Left ventricle myocardium inferior (tissue), 1 donor: ENCODE measurements around the gene DNMT3B. TPM values are rescaled to one million over a fixed set of nuclear protein-coding genes. Genes with fewer than 3 reads are reported as not detected.

Experiments used
- DNase-seq: peaks from one replicate; pipeline ENCODE4 v3.0.0-alpha.2; 2020
- H3K27ac ChIP-seq: fragments of 200-600 bp; replicated peaks from 2 replicates; pipeline ENCODE4 v1.8.0; 2021
- H3K27me3 ChIP-seq: fragments of 200-600 bp; 2 replicates; pipeline ENCODE4 v1.8.0; 2021; ENCODE audit warnings: low read depth
- H3K36me3 ChIP-seq: fragments of 200-600 bp; 2 replicates; pipeline ENCODE4 v1.8.0; 2021
- H3K4me1 ChIP-seq: fragments of 200-600 bp; 2 replicates; pipeline ENCODE4 v1.8.0; 2021
- H3K4me3 ChIP-seq: fragments of 200-600 bp; 2 replicates; pipeline ENCODE4 v1.8.0; 2021; ENCODE audit warnings: mild to moderate bottlenecking, moderate library complexity
- H3K9me3 ChIP-seq: fragments of 200-600 bp; replicated peaks from 2 replicates; pipeline ENCODE4 v1.8.0; 2021
- intact Hi-C: fragments of 100-400 bp; cut with micrococcal nuclease; formaldehyde crosslinking; loops from one replicate; pipeline ENCODE4 v1.11.0; 2022
- total RNA-seq: library from RNA; stranded (reverse); fragmentation: NEBNext Ultra II Directional; extraction: Animal tissue kit (Norgen Biotek cat#: 25700); gene quantifications from one replicate; pipeline ENCODE4 v1.2.1, GENCODE V29; 2021
- TF ChIP-seq, protein P1 (sequence below): fragments of 200-600 bp; IDR thresholded peaks from 2 replicates; pipeline ENCODE4 v1.8.0; 2021; ENCODE audit warnings: antibody characterized with exemption, mild to moderate bottlenecking, borderline replicate concordance
- donor health status: DM: no; HTN: yes; CAD: no; lungs with severe emphysema.

The DNMT3B gene
- total RNA-seq, 1 donor from 2014 or later = 0.49 TPM

DNA sequence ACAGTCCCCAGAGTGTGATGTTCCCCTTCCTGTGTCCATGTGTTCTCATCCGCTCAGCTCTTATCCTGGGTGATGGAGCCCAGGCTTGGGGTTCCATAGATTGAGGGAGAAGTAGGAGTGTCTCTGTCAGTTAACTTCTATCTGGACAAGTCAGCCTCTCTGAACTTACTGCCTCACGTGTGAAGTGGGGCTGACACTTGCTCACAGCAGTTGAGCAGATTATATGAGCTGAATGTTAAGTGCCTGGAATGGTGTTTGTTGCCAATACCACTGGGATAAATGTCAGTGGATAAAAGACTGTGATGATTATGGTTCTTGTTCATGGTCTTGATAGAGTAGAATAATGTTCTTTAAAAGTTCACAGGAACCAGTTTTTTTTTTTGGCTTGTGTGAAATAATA, 79.4 kb downstream of the DNMT3B start:
- no peaks in the 10 kb centered on the region for H3K9me3 ChIP-seq
- intact Hi-C loops = no loop called here
- TF ChIP-seq, protein P1, sequence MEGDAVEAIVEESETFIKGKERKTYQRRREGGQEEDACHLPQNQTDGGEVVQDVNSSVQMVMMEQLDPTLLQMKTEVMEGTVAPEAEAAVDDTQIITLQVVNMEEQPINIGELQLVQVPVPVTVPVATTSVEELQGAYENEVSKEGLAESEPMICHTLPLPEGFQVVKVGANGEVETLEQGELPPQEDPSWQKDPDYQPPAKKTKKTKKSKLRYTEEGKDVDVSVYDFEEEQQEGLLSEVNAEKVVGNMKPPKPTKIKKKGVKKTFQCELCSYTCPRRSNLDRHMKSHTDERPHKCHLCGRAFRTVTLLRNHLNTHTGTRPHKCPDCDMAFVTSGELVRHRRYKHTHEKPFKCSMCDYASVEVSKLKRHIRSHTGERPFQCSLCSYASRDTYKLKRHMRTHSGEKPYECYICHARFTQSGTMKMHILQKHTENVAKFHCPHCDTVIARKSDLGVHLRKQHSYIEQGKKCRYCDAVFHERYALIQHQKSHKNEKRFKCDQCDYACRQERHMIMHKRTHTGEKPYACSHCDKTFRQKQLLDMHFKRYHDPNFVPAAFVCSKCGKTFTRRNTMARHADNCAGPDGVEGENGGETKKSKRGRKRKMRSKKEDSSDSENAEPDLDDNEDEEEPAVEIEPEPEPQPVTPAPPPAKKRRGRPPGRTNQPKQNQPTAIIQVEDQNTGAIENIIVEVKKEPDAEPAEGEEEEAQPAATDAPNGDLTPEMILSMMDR = no peak
- H3K27me3 ChIP-seq = no peaks in the 10 kb centered on the region
- H3K4me3 ChIP-seq = no peak overlapping the region
- peaks cover 66% of the 10 kb centered on the region for H3K36me3 ChIP-seq
- no peak overlapping the region for H3K27ac ChIP-seq
- DNase-seq = no peak
- peaks cover 30% of the 10 kb centered on the region for H3K4me1 ChIP-seq

DNA sequence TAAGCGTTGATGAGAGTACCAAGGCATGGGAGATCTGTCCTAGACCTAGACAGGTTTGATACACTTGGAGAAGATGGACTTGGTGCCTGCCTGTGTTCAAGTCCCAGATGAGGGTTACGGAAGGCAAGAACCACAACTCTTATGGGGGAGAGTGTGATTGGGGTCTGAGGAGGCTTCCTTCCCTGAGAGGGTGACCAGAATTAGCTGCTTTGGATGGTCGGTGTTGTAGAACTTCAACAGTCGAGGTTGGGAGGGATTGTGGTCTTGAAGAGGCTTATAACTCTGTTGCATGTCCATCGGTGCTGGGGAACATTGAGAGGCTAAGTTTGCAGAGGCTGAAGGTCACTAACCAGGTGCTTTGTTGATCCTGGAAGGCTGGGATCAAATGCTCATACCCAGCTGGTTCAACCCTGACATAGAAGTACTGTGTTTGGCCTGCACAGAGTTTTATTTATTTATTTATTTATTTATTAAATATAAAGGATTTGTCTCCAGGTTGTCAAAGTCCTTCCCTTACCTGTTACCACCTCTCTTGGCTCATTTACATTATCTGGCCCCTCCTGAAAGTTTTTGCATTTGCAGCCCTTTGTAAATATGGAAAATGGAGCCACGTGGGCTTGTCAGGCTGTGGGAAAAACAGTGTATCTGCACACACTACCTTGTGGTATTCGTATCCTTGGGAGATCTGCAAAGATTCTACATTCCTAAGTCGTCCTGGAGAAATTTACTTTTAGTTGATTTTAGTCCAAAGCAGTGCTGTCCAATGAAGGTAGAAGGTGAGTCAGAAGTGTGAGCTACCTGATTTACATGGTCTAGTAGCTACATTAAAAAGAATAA, 80.7 kb downstream of the DNMT3B start:
- H3K27ac ChIP-seq = no peak overlapping the region
- no peak for DNase-seq
- no peak overlapping the region for H3K4me3 ChIP-seq
- TF ChIP-seq, protein P1 = no peak
- H3K27me3 ChIP-seq = no peaks in the 10 kb centered on the region
- peaks cover 33% of the 10 kb centered on the region for H3K4me1 ChIP-seq
- intact Hi-C loops = no loop called here
- H3K36me3 ChIP-seq = peaks cover 66% of the 10 kb centered on the region
- H3K9me3 ChIP-seq = no peaks in the 10 kb centered on the region

DNA sequence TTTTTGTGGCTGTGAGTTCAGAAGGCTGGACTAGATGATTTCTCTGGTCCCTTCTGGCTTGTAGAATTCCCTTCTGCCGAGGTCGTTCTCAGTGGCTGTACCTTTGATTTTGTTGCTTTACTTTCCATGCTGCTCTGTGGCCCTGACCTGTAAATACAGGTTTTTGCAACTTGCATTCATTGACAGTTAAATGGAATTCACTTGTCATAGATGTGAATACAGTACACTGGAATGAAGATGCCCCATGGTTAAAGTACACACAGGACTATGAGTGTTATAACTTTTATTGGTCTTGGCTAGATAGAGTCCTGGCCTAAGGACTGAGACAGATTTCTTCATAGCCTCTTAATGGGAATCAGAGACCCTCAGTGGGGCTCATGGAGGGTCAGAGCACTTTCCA, 83.6 kb downstream of the DNMT3B start:
- H3K27me3 ChIP-seq = no peaks in the 10 kb centered on the region
- intact Hi-C loops = no loop called here
- H3K9me3 ChIP-seq = no peaks in the 10 kb centered on the region
- no peak overlapping the region for H3K4me3 ChIP-seq
- no peak overlapping the region for H3K27ac ChIP-seq
- H3K4me1 ChIP-seq = peaks cover 30% of the 10 kb centered on the region
- TF ChIP-seq, protein P1 = no peak
- H3K36me3 ChIP-seq = peaks cover 65% of the 10 kb centered on the region
- DNase-seq = no peak

DNA sequence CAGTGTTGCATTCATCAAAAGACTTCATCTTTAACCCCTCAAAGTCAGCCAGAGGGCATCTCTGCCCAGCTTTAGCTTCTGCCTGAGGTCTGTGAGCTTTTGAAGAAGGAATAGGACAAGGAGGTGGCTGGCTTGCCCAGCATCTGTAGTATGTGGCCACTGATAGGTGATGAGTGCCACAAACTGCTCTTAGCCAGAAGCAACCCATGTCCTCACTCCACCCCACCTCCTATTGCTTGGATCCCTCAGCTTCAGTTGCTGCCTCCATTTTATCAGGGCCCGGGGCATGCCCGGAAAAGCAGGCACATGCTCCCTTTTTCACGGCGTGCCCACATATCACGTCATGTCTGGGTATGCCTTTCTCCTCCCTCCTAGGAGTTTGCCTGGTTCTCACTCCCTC, 84.7 kb downstream of the DNMT3B start:
- Histone ChIP-seq H3K27me3 (no peaks in the 10 kb centered on the region), H3K36me3 (peaks cover 70% of the 10 kb centered on the region), H3K4me3 (no peak overlapping the region), H3K4me1 (peaks cover 21% of the 10 kb centered on the region), H3K27ac (no peak overlapping the region), H3K9me3 (no peaks in the 10 kb centered on the region)
- TF ChIP-seq, protein P1 = no peak
- intact Hi-C loops = no loop called here
- no peak for DNase-seq

DNA sequence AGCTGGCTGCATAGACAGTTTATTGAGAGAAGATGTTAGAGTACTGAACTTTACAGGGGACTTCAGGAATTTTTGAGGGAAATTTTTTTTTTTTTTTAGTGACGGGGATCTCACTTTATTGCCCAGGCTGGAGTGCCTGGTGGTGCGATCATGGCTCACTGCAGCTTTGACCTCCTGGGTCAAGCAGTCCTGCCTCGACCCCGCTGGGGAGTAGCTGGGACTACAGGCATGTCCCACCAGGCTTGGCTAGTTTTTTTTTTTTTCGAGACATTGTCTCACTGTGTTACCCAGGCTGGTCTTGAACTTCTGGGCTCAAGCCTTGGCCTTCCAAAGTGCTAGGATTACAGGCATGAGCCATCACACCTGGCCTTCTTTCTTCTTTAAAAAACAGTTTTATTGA, 85.8 kb downstream of the DNMT3B start:
- Histone ChIP-seq H3K4me3 (no peak overlapping the region), H3K4me1 (peaks cover 13% of the 10 kb centered on the region), H3K27me3 (no peaks in the 10 kb centered on the region), H3K36me3 (peaks cover 69% of the 10 kb centered on the region), H3K27ac (no peak overlapping the region), H3K9me3 (no peaks in the 10 kb centered on the region)
- TF ChIP-seq, protein P1 = no peak
- intact Hi-C loops = no loop called here
- DNase-seq = no peak
